Measurements from ENCODE around the gene NOD1. TPM values are rescaled to one million over a fixed set of nuclear protein-coding genes. Genes with fewer than 3 reads are reported as not detected.

Gene NOD1
- total and polyA plus RNA-seq, 2 of the 8 experiments (the other 6 are each of a cell fraction or from before 2014, with no cell fraction given), result 3.8 to 6.5 TPM

GRCh38 chr7:30447466-30447865, 31.1 kb downstream of the NOD1 start:
- no peak overlapping the region for H2BK5ac ChIP-seq (ENCODE audit: low read depth, low read length)

More at GRCh38 chr7:30447466-30447865, 31.1 kb downstream of the NOD1 start:
- Histone ChIP-seq H3K79me2 (ENCODE audit: control insufficient read depth in 1 of 2, insufficient read depth in 2 of 2, low read length in 2 of 2) (no peaks in the 10 kb centered on the region), H2BK20ac (ENCODE audit: low read length) (no peak overlapping the region), H3K4ac (replicated peaks; ENCODE audit: insufficient read length, low read depth, low read length) (no peak overlapping the region), H3K23ac (ENCODE audit: insufficient read length) (no peak overlapping the region), H3K79me1 (ENCODE audit: low read depth, low read length) (0 out of 2 replicates have a peak, but pooled peaks cover 3% of the 10 kb centered on the region), H3K9me3 (ENCODE audit: insufficient read depth in 2 of 2, low read depth in 1 of 2, low read length in 1 of 2) (no peaks in the 10 kb centered on the region), H3K27ac (ENCODE audit: low read depth, low read length) (no peak overlapping the region), H4K5ac (ENCODE audit: insufficient read length, low read depth, low read length) (no peak overlapping the region), H3K27me3 (replicated peaks in 1 of 4; ENCODE audit: control insufficient read depth in 3 of 4, extremely low read depth in 1 of 4, insufficient read depth in 3 of 4, low read length in 3 of 4) (no peaks in the 10 kb centered on the region), H3K4me2 (ENCODE audit: insufficient read depth in 1 of 2, low read depth in 2 of 2, low read length in 2 of 2) (no peak overlapping the region), H2AFZ (ENCODE audit: low read length) (no peak overlapping the region), H2BK15ac (ENCODE audit: low read length) (no peak overlapping the region), H3K56ac (replicated peaks; ENCODE audit: insufficient read length, low read depth, low read length) (no peak overlapping the region), H3K4me3 (ENCODE audit: extremely low read depth in 1 of 4, insufficient read depth in 2 of 4, low read depth in 3 of 4, low read length in 4 of 4) (no peak overlapping the region), H3K14ac (ENCODE audit: insufficient read length) (no peak overlapping the region), H2BK120ac (replicated peaks; ENCODE audit: low read depth, low read length) (no peak overlapping the region), H3K4me1 (replicated peaks in 1 of 4; ENCODE audit: control insufficient read depth in 3 of 4, insufficient read depth in 4 of 4, low read length in 3 of 4) (peaks cover 0 to 9% (median 3%) of the 10 kb centered on the region in 4 experiments; a peak in 3 of 7 replicates), H4K8ac (ENCODE audit: extremely low read depth, insufficient read depth, low read length) (no peak overlapping the region), H3K18ac (ENCODE audit: extremely low read depth, low read length) (no peak overlapping the region), H2AK5ac (ENCODE audit: low read depth, low read length) (no peak overlapping the region), H2BK12ac (ENCODE audit: low read depth, low read length) (no peak overlapping the region), H3K23me2 (ENCODE audit: low read depth, low read length) (no peaks in the 10 kb centered on the region), H3K9ac (replicated peaks in 1 of 4; ENCODE audit: extremely low read depth in 1 of 4, low read depth in 3 of 4, low read length in 3 of 4) (no peak overlapping the region), H4K91ac (replicated peaks; ENCODE audit: insufficient read length, low read length) (no peak overlapping the region), H4K20me1 (replicated peaks in 1 of 2; ENCODE audit: control insufficient read depth in 1 of 2, insufficient read depth in 2 of 2, low read length in 2 of 2) (no peaks in the 10 kb centered on the region), H3K36me3 (ENCODE audit: control insufficient read depth in 2 of 4, insufficient read depth in 4 of 4, low read length in 3 of 4) (peaks cover 0 to 2% (median 0%) of the 10 kb centered on the region in 4 experiments; a peak in 1 of 8 replicates)
- 87% methylated on average over 8 of the region's 8 CpGs; no CpG with 5 or more reads in 1 of the 2 experiments for WGBS, 2 experiments (ENCODE audit: extremely low coverage in 1 of 2, insufficient coverage in 1 of 2, insufficient read length in 1 of 2, insufficient replicate concordance in 2 of 2, low coverage in 1 of 2, low lambda C conversion rate in 2 of 2, missing lambda C conversion rate in 1 of 2)
- FAIRE-seq (no peak), DNase-seq (ENCODE audit: low read depth in 1 of 2, low spot score in 2 of 2) (no peak)
- CTCF ChIA-PET (ENCODE audit: partially characterized antibody), result interaction anchor here (1.0 to 1.9 kb wide), 3 partner anchors 25 to 171 kb away, joined by 3 to 4 read pairs (median 4); no protein-coding TSS in a partner anchor
- POLR2A ChIA-PET (ENCODE audit: partially characterized antibody), result no interaction called here

Data from H1 (cell line).